ENCODE measurements around the gene ASB1. TPM values are rescaled to one million over a fixed set of nuclear protein-coding genes. Genes with fewer than 3 reads are reported as not detected.

Gene ASB1
- polyA plus RNA-seq, 3 donors from 2014 or later = 30.3 to 53.8 (median 48.1) TPM

- H3K4me1 Mint-ChIP-seq = peaks cover 25 to 34% of the 10 kb centered on the region in 2 donors
- no peak overlapping the region for H3K4me3 Mint-ChIP-seq
- H3K36me3 Mint-ChIP-seq = no peaks in the 10 kb centered on the region
- peaks cover 0 to 3% (median 0%) of the 10 kb centered on the region in 3 donors for H3K27me3 Mint-ChIP-seq (ENCODE audit: low read depth in 3 of 3)
- H3K27ac Mint-ChIP-seq = peak overlapping the region in 4 of 6 donors; percentile 29 to 98 (median 79)
- no peak for DNase-seq
- H3K9me3 Mint-ChIP-seq = no peaks in the 10 kb centered on the region
Observed at GRCh38 chr2:238407566-238407965, 19.2 kb upstream of the ASB1 start.

GRCh38 chr2:238408615-238409340 is 17.9 kb upstream of the ASB1 start:
- Mint-ChIP-seq H3K36me3 (no peaks in the 10 kb centered on the region), H3K9me3 (no peaks in the 10 kb centered on the region), H3K4me3 (no peak overlapping the region), H3K27me3 (ENCODE audit: low read depth in 3 of 3) (peaks cover 0 to 3% (median 0%) of the 10 kb centered on the region in 3 donors), H3K27ac (no peak overlapping the region), H3K4me1 (peaks cover 25 to 33% of the 10 kb centered on the region in 2 donors)
- DNase-seq = no peak

- peaks cover 20 to 26% of the 10 kb centered on the region in 2 donors for H3K4me1 Mint-ChIP-seq
- H3K4me3 Mint-ChIP-seq = no peak overlapping the region
- H3K27me3 Mint-ChIP-seq (ENCODE audit: low read depth in 3 of 3) = no peaks in the 10 kb centered on the region
- no peak for DNase-seq
- H3K36me3 Mint-ChIP-seq = no peaks in the 10 kb centered on the region
- H3K27ac Mint-ChIP-seq = no peak overlapping the region
- H3K9me3 Mint-ChIP-seq = no peaks in the 10 kb centered on the region
Observed at GRCh38 chr2:238409341-238410199, 17.2 kb upstream of the ASB1 start.

DNA sequence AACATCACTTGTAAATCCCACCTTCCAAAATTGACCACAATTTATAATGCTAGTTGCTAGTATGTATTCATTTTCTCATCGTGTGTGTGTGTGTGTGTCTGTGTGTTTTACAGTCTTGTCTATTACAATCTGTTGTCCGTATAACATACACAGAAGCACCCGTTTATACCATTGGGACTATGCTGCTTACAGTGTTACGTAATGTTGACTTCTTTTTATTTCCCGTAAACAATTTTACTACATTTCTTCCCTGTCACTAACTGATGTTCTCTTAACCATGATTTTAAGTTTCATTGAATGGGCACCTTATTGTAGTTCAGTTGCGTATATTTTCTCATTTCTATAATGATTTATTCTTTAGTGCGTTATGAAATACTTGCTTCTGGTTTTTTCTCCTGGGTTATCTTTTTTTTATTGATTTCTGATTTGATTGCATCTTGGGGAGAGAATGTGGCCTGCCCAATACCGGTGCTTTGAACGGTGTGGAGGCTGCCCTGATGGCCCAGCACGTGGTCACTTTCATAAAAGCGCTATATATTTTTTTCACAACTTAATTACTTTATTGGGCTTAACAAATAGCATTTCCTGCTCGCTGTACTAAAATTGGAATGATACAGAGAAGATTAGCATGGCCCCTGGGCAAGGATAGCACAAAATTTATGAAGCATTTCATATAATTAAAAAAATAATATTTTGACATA is 14.5 kb upstream of the ASB1 start:
- DNase-seq = no peak
- Mint-ChIP-seq H3K27ac (peak overlapping the region in 2 of 6 donors; percentile 6 to 49), H3K4me3 (no peak overlapping the region), H3K9me3 (peaks cover 0 to 2% (median 0%) of the 10 kb centered on the region in 6 donors), H3K36me3 (peaks cover 0 to 12% (median 0%) of the 10 kb centered on the region in 3 donors), H3K4me1 (peaks cover 5 to 6% of the 10 kb centered on the region in 2 donors), H3K27me3 (ENCODE audit: low read depth in 3 of 3) (no peaks in the 10 kb centered on the region)

DNA sequence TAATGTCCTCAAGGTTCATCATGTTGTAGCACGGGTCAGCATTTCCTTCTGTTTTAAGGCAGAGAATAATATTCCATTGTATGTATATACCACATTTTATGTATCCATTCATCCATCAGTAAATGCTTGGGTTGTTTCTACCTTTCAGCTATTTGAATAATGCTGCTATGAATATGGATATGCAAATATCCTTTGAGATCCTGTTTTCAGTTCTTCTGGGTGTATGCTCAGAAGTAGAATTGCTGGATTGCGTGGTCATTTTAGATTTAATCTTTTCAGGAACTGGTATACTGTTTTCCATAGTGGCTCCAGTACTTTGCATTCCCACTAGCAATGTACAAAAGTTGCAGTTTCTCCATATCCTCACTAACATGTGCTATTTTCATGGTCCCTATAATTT is 13.4 kb upstream of the ASB1 start:
- Mint-ChIP-seq H3K27ac (no peak overlapping the region), H3K4me1 (peaks cover 2 to 6% of the 10 kb centered on the region in 2 donors), H3K9me3 (peaks cover 0 to 2% (median 0%) of the 10 kb centered on the region in 6 donors), H3K4me3 (no peak overlapping the region), H3K27me3 (ENCODE audit: low read depth in 3 of 3) (no peaks in the 10 kb centered on the region), H3K36me3 (peaks cover 0 to 12% (median 0%) of the 10 kb centered on the region in 3 donors)
- no peak for DNase-seq

DNA sequence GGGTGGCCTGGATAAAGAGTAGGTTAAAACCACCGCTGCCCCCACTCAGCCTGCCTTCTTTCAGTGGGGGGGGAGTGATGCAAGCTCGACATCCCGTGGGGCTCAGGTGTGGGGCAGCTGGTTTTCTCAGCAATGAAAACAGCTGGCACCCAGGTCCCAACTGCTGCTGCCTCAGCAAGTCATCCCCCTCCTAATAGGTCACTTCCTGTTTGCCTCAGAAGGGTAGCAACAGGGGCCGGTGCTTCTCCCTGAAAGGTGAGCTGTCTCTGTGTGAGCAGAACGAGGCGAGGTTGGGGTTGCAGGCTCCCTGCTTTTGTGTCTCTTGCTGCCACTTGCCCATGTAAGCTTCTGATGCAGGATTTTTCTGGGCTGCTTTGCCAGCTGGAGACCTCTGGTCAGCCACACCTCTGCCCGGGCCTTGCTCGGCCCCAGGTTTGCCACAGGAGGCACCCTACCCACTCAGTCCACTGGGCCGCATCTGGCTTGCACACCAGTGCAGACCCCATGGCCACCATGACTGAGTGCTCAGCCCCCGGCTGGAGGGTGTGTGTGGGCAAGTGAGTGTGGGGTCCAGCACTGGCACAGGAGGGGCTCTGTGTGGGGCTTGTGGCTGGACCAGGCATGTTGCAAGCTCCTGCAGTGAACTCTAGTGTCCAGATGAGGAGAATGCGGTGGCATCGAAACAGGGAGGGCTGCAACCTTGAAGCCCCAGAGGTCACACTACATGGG is 11.5 kb upstream of the ASB1 start:
- H3K4me1 Mint-ChIP-seq = peaks cover 2 to 6% of the 10 kb centered on the region in 2 donors
- H3K36me3 Mint-ChIP-seq = peaks cover 0 to 16% (median 0%) of the 10 kb centered on the region in 3 donors
- no peaks in the 10 kb centered on the region for H3K27me3 Mint-ChIP-seq (ENCODE audit: low read depth in 3 of 3)
- H3K4me3 Mint-ChIP-seq = no peak overlapping the region
- DNase-seq = no peak
- H3K27ac Mint-ChIP-seq = peak overlapping the region in 1 of 6 donors; percentile 36
- peaks cover 0 to 2% (median 0%) of the 10 kb centered on the region in 6 donors for H3K9me3 Mint-ChIP-seq

- H3K9me3 Mint-ChIP-seq = peaks cover 0 to 2% (median 0%) of the 10 kb centered on the region in 6 donors
- H3K4me3 Mint-ChIP-seq = no peak overlapping the region
- H3K27ac Mint-ChIP-seq = no peak overlapping the region
- peaks cover 2 to 6% of the 10 kb centered on the region in 2 donors for H3K4me1 Mint-ChIP-seq
- no peaks in the 10 kb centered on the region for H3K27me3 Mint-ChIP-seq (ENCODE audit: low read depth in 3 of 3)
- no peak for DNase-seq
- peaks cover 0 to 21% (median 0%) of the 10 kb centered on the region in 3 donors for H3K36me3 Mint-ChIP-seq
Observed at GRCh38 chr2:238415893-238416292, 10.8 kb upstream of the ASB1 start.

DNA sequence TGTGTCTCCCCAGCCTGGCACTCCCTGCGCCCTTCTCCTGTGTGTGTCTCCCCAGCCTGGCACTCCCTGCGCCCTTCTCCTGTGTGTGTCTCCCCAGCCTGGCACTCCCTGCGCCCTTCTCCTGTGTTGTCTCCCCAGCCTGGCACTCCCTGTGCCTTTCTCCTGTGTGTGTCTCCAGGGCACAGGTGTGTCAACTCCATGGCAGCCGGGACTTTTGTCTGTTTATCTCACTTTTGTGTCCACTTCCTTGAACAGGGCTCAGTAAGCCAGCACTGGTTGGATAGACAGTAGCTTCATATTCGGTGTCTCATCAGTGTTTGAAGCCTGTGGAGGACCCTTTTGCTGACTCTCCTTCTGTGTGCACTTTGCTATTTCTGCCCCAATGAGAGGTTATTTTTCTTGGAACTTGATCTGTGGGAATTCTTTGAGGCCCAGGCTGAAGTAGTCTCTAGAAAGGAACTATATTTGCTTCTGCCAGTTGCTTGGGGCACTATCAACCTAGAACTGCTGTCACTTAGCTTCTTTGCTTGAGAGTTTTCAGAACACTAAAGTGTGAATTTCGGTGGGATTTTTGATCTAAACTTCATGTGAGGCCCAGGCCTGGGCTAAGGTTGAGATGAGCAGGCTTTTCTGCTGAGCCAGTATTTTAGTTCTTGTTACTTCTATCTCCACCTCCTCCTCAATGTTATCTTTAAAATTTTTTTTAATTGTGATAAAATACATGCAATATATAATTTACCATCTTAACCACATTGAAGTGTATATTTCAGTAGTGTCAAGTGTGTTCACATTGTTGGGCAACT is 8.3 kb upstream of the ASB1 start:
- Mint-ChIP-seq H3K27me3 (ENCODE audit: low read depth in 3 of 3) (no peaks in the 10 kb centered on the region), H3K4me3 (no peak overlapping the region), H3K36me3 (peaks cover 0 to 21% (median 0%) of the 10 kb centered on the region in 3 donors), H3K27ac (no peak overlapping the region), H3K9me3 (peaks cover 0 to 2% (median 0%) of the 10 kb centered on the region in 6 donors), H3K4me1 (peaks cover 2 to 6% of the 10 kb centered on the region in 2 donors)
- no peak for DNase-seq

- H3K4me1 Mint-ChIP-seq = peaks cover 2 to 6% of the 10 kb centered on the region in 2 donors
- H3K27me3 Mint-ChIP-seq (ENCODE audit: low read depth in 3 of 3) = no peaks in the 10 kb centered on the region
- DNase-seq = no peak
- no peak overlapping the region for H3K4me3 Mint-ChIP-seq
- peaks cover 0 to 2% (median 0%) of the 10 kb centered on the region in 6 donors for H3K9me3 Mint-ChIP-seq
- no peak overlapping the region for H3K27ac Mint-ChIP-seq
- H3K36me3 Mint-ChIP-seq = peaks cover 0 to 21% (median 0%) of the 10 kb centered on the region in 3 donors
Observed at GRCh38 chr2:238418999-238419546, 7.7 kb upstream of the ASB1 start.

DNA sequence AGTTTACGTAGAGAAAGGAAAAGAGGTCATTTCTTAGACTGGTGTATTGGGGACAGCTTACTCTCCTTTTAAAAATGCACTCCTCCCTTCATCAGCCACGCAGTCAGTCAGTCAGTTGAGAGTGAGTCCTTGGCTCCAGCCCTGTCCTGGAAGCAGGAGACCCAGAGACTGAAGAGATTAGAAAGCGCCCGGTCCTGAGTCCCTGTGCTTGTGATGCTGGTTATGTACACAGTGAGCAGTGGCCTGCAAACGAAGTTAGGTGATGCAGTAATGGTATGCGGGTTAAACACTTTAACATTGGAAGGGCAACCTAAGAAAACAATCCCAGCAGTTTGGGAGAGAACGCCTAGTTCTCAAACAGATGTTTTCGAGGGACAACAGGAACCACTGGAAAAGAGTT is 6.3 kb upstream of the ASB1 start:
- Mint-ChIP-seq H3K4me3 (no peak overlapping the region), H3K4me1 (peaks cover 4% of the 10 kb centered on the region in 2 donors), H3K36me3 (peaks cover 0 to 21% (median 0%) of the 10 kb centered on the region in 3 donors), H3K27ac (peak overlapping the region in 1 of 6 donors; percentile 20), H3K9me3 (peaks cover 0 to 2% (median 0%) of the 10 kb centered on the region in 6 donors), H3K27me3 (ENCODE audit: low read depth in 3 of 3) (peaks cover 0 to 2% (median 0%) of the 10 kb centered on the region in 3 donors)
- DNase-seq = no peak

GRCh38 chr2:238420878-238421694 is 5.6 kb upstream of the ASB1 start:
- H3K4me1 Mint-ChIP-seq = peaks cover 5 to 11% of the 10 kb centered on the region in 2 donors
- H3K9me3 Mint-ChIP-seq = no peaks in the 10 kb centered on the region
- no peak overlapping the region for H3K27ac Mint-ChIP-seq
- no peak overlapping the region for H3K4me3 Mint-ChIP-seq
- no peak for DNase-seq
- peaks cover 0 to 2% (median 0%) of the 10 kb centered on the region in 3 donors for H3K27me3 Mint-ChIP-seq (ENCODE audit: low read depth in 3 of 3)
- H3K36me3 Mint-ChIP-seq = peaks cover 0 to 18% (median 0%) of the 10 kb centered on the region in 3 donors

All from immature natural killer cell (primary cell).